WTC11 (cell line): Measurements from ENCODE around the gene TACR1. TPM values are rescaled to one million over a fixed set of nuclear protein-coding genes. Genes with fewer than 3 reads are reported as not detected.

ENCODE experiments used
- ATAC-seq: fragments of 200-7000 bp; cut with Tn5 transposase; 2 replicates; pipeline ENCODE4 v1.10.0; 2021; ENCODE audit warnings: mild to moderate bottlenecking, moderate library complexity
- CTCF ChIA-PET: fragments of 300-600 bp; sonication (Branson Sonifier 250); formaldehyde crosslinking; loops from one replicate; lab custom pipeline; 2021; ENCODE audit warnings: antibody characterized with exemption; lab: Charles Lee
- POLR2A ChIA-PET: fragments of 350-600 bp; sonication (Branson Sonifier 250); formaldehyde crosslinking; loops from one replicate; lab custom pipeline; 2021; ENCODE audit warnings: antibody characterized with exemption; lab: Charles Lee
- DNase-seq: peaks from one replicate; pipeline ENCODE4 v3.0.0; 2021; ENCODE audit warnings: low spot score
- H3K27ac Mint-ChIP-seq: 2 replicates; pipeline ENCODE4 v1.8.0; 2021; ENCODE audit warnings: mixed read lengths
- H3K27me3 Mint-ChIP-seq: 2 replicates; pipeline ENCODE4 v1.8.0; 2021; ENCODE audit warnings: low read depth, mild to moderate bottlenecking, moderate library complexity, mixed read lengths
- H3K36me3 Mint-ChIP-seq: 2 replicates; pipeline ENCODE4 v1.8.0; 2021; ENCODE audit warnings: mixed read lengths
- H3K4me1 Mint-ChIP-seq: 2 replicates; pipeline ENCODE4 v1.8.0; 2022; ENCODE audit warnings: mixed read lengths
- H3K4me3 Mint-ChIP-seq: 2 replicates; pipeline ENCODE4 v1.8.0; 2021; ENCODE audit warnings: mild to moderate bottlenecking, moderate library complexity, mixed read lengths
- H3K9me3 Mint-ChIP-seq: 2 replicates; pipeline ENCODE4 v1.8.0; 2021; ENCODE audit warnings: mixed read lengths
- AFF4 ChIP-seq: sonication (generic); formaldehyde crosslinking; IDR thresholded peaks from 2 replicates; pipeline ENCODE4 v1.8.1; 2023; ENCODE audit warnings: mild to moderate bottlenecking, missing genetic modification reagents, borderline replicate concordance
- E2F5 ChIP-seq: sonication (generic); formaldehyde crosslinking; IDR thresholded peaks from 2 replicates; pipeline ENCODE4 v1.8.1; 2022; ENCODE audit warnings: mild to moderate bottlenecking, moderate library complexity, missing genetic modification reagents
- ESRRA ChIP-seq: sonication (generic); formaldehyde crosslinking; IDR thresholded peaks from 2 replicates; pipeline ENCODE4 v1.8.1; 2022; ENCODE audit warnings: mild to moderate bottlenecking, missing genetic modification reagents, borderline replicate concordance
- FOXJ3 ChIP-seq: sonication (generic); formaldehyde crosslinking; IDR thresholded peaks from 2 replicates; pipeline ENCODE4 v1.9.0; 2021; ENCODE audit warnings: missing genetic modification reagents, mild to moderate bottlenecking, borderline replicate concordance
- FOXK1 ChIP-seq: sonication (generic); formaldehyde crosslinking; IDR thresholded peaks from 2 replicates; pipeline ENCODE4 v1.8.0; 2022; ENCODE audit warnings: mild to moderate bottlenecking, moderate library complexity, missing genetic modification reagents
- FOXP1 ChIP-seq: sonication (generic); formaldehyde crosslinking; IDR thresholded peaks from 2 replicates; pipeline ENCODE4 v1.8.0; 2022; ENCODE audit warnings: missing genetic modification reagents, mild to moderate bottlenecking, moderate library complexity, borderline replicate concordance
- HMGA2 ChIP-seq: fragments of 250-450 bp; sonication (Bioruptor Pico); IDR thresholded peaks from 2 replicates; pipeline ENCODE4 v1.4.0; 2021; ENCODE audit warnings: mild to moderate bottlenecking, moderate library complexity
- HMGXB4 ChIP-seq: sonication (generic); formaldehyde crosslinking; IDR thresholded peaks from 2 replicates; pipeline ENCODE4 v1.8.1; 2023; ENCODE audit warnings: mild to moderate bottlenecking, moderate library complexity, missing genetic modification reagents
- JAZF1 ChIP-seq: fragments of 250-450 bp; sonication (Bioruptor Pico); IDR thresholded peaks from 2 replicates; pipeline ENCODE4 v1.9.0; 2021; ENCODE audit warnings: moderate library complexity, mild to moderate bottlenecking, inconsistent platforms
- MYBL2 ChIP-seq: sonication (generic); formaldehyde crosslinking; IDR thresholded peaks from 2 replicates; pipeline ENCODE4 v1.8.1; 2023; ENCODE audit warnings: mild to moderate bottlenecking, moderate library complexity, missing genetic modification reagents
- NR2C2 ChIP-seq: sonication (generic); formaldehyde crosslinking; IDR thresholded peaks from 2 replicates; pipeline ENCODE4 v1.8.0; 2022; ENCODE audit warnings: mild to moderate bottlenecking, missing genetic modification reagents
- PRDM15 ChIP-seq: sonication (generic); formaldehyde crosslinking; IDR thresholded peaks from 2 replicates; pipeline ENCODE4 v1.8.0; 2022; ENCODE audit warnings: missing genetic modification reagents
- SP1 ChIP-seq: sonication (generic); formaldehyde crosslinking; conservative IDR thresholded peaks from 2 replicates; pipeline ENCODE4 v1.8.1; 2022; ENCODE audit warnings: missing genetic modification reagents
- TCF7 ChIP-seq: sonication (generic); formaldehyde crosslinking; IDR thresholded peaks from 2 replicates; pipeline ENCODE4 v1.8.0; 2022; ENCODE audit warnings: mild to moderate bottlenecking, low read depth, missing genetic modification reagents, moderate library complexity
- TEAD4 ChIP-seq: sonication (generic); formaldehyde crosslinking; IDR thresholded peaks from 2 replicates; pipeline ENCODE4 v1.8.0; 2022; ENCODE audit warnings: mild to moderate bottlenecking, missing genetic modification reagents
- TP53 ChIP-seq: sonication (generic); formaldehyde crosslinking; IDR thresholded peaks from 2 replicates; pipeline ENCODE4 v1.8.1; 2023; ENCODE audit warnings: mild to moderate bottlenecking, missing genetic modification reagents
- USF2 ChIP-seq: sonication (generic); formaldehyde crosslinking; IDR thresholded peaks from 2 replicates; pipeline ENCODE4 v1.8.1; 2023; ENCODE audit warnings: mild to moderate bottlenecking, missing genetic modification reagents, moderate library complexity
- ZNF121 ChIP-seq: sonication (generic); formaldehyde crosslinking; IDR thresholded peaks from 2 replicates; pipeline ENCODE4 v1.8.0; 2023; ENCODE audit warnings: missing genetic modification reagents
- ZNF219 ChIP-seq: sonication (generic); formaldehyde crosslinking; IDR thresholded peaks from 2 replicates; pipeline ENCODE4 v1.8.0; 2023; ENCODE audit warnings: missing genetic modification reagents, mild to moderate bottlenecking, borderline replicate concordance
- ZNF232 ChIP-seq: sonication (generic); formaldehyde crosslinking; IDR thresholded peaks from 2 replicates; pipeline ENCODE4 v1.8.0; 2022; ENCODE audit warnings: mild to moderate bottlenecking, missing genetic modification reagents
- ZNF396 ChIP-seq: fragments of 250-450 bp; sonication (Bioruptor Pico); IDR thresholded peaks from 2 replicates; pipeline ENCODE4 v1.8.0; 2021; ENCODE audit warnings: mild to moderate bottlenecking, moderate library complexity, borderline replicate concordance
- ZNF512 ChIP-seq: sonication (generic); formaldehyde crosslinking; IDR thresholded peaks from 2 replicates; pipeline ENCODE4 v1.8.1; 2022; ENCODE audit warnings: missing genetic modification reagents, borderline replicate concordance
- ZSCAN18 ChIP-seq: fragments of 250-450 bp; sonication (Bioruptor Pico); IDR thresholded peaks from 2 replicates; pipeline ENCODE4 v2.1.2; 2022; ENCODE audit warnings: mild to moderate bottlenecking, moderate library complexity
- total RNA-seq: library from RNA; stranded (reverse); gene quantifications from 3 replicates; pipeline ENCODE4 v1.2.3, GENCODE V29; 2021

Gene TACR1
- total RNA-seq, 1 experiment from 2014 or later, result 0.13 TPM

- Mint-ChIP-seq H3K9me3 (peaks cover 37% of the 10 kb centered on the region), H3K36me3 (peaks cover 29% of the 10 kb centered on the region), H3K27me3 (peaks cover 4% of the 10 kb centered on the region; the same call in 1 of the 2 replicates), H3K4me3 (no peak overlapping the region), H3K4me1 (peaks cover 25% of the 10 kb centered on the region), H3K27ac (no peak overlapping the region)
- POLR2A ChIA-PET, result no interaction called here
- CTCF ChIA-PET, result no interaction called here
- ATAC-seq (peak; percentile 53), DNase-seq (no peak)
- no peak for TF ChIP-seq USF2
- no peak for TF ChIP-seq E2F5 (CRISPR knock-in tag)
- no peak for TF ChIP-seq NR2C2 (CRISPR knock-in tag)
- TF ChIP-seq TP53 (CRISPR knock-in tag), result no peak
- no peak for TF ChIP-seq PRDM15 (CRISPR knock-in tag)
- TF ChIP-seq MYBL2, result no peak
- TF ChIP-seq ZNF219 (CRISPR knock-in tag), result no peak
- TF ChIP-seq FOXK1 (CRISPR knock-in tag), result no peak
- TF ChIP-seq AFF4 (CRISPR knock-in tag), result no peak
- no peak for TF ChIP-seq ESRRA
- TF ChIP-seq FOXP1 (CRISPR knock-in tag), result no peak
- TF ChIP-seq TEAD4 (CRISPR knock-in tag), result no peak
- no peak for TF ChIP-seq ZNF396 (CRISPR knock-in tag)
- TF ChIP-seq HMGXB4, result no peak
Measured at GRCh38 chr2:75222527-75222926, 23.2 kb upstream of the TACR1 start.

- Mint-ChIP-seq H3K36me3 (peaks cover 35% of the 10 kb centered on the region), H3K27me3 (peaks cover 6% of the 10 kb centered on the region; the same call in 1 of the 2 replicates), H3K4me1 (peaks cover 25% of the 10 kb centered on the region), H3K9me3 (peaks cover 39% of the 10 kb centered on the region), H3K27ac (no peak overlapping the region), H3K4me3 (no peak overlapping the region)
- POLR2A ChIA-PET, result no interaction called here
- DNase-seq (no peak), ATAC-seq (no peak)
- CTCF ChIA-PET, result interaction anchor here (1.3 kb wide), 1 partner anchor 22 kb away, joined by 3 read pairs; the partner anchor contains the start of gene TACR1
- no peak for TF ChIP-seq ZNF121
- TF ChIP-seq SP1 (CRISPR knock-in tag), result no peak
- no peak for TF ChIP-seq FOXJ3 (CRISPR knock-in tag)
- TF ChIP-seq MYBL2, result no peak
- no peak for TF ChIP-seq TCF7 (CRISPR knock-in tag)
- no peak for TF ChIP-seq ZNF512
- no peak for TF ChIP-seq JAZF1
- no peak for TF ChIP-seq ZSCAN18 (CRISPR knock-in tag)
- no peak for TF ChIP-seq HMGA2
- no peak for TF ChIP-seq ZNF232
Measured at GRCh38 chr2:75221862-75222261, 22.5 kb upstream of the TACR1 start.
